Measurements from ENCODE around the gene PVALB. TPM values are rescaled to one million over a fixed set of nuclear protein-coding genes. Genes with fewer than 3 reads are reported as not detected.

PVALB gene
- total RNA-seq, 1 donor from 2014 or later, result not detected

GRCh38 chr22:36815558-36816338 is 1.1 kb downstream of the PVALB start:
- Mint-ChIP-seq H3K4me1 (ENCODE audit: unreplicated experiment) (peaks cover 27% of the 10 kb centered on the region), H3K4me3 (ENCODE audit: unreplicated experiment) (no peak overlapping the region), H3K9me3 (ENCODE audit: unreplicated experiment) (no peaks in the 10 kb centered on the region), H3K27me3 (ENCODE audit: unreplicated experiment) (peaks cover 37% of the 10 kb centered on the region), H3K27ac (ENCODE audit: unreplicated experiment) (no peak overlapping the region), H3K36me3 (ENCODE audit: low read depth, unreplicated experiment) (no peaks in the 10 kb centered on the region)
- no peak for DNase-seq (ENCODE audit: low spot score)
- TF ChIP-seq CTCF (IDR thresholded peaks at IDR 0.05; ENCODE audit: unreplicated experiment), result no peak

GRCh38 chr22:36814801-36815200 is 2.0 kb downstream of the PVALB start:
- no peak overlapping the region for H3K27ac Mint-ChIP-seq (ENCODE audit: unreplicated experiment)

DNA sequence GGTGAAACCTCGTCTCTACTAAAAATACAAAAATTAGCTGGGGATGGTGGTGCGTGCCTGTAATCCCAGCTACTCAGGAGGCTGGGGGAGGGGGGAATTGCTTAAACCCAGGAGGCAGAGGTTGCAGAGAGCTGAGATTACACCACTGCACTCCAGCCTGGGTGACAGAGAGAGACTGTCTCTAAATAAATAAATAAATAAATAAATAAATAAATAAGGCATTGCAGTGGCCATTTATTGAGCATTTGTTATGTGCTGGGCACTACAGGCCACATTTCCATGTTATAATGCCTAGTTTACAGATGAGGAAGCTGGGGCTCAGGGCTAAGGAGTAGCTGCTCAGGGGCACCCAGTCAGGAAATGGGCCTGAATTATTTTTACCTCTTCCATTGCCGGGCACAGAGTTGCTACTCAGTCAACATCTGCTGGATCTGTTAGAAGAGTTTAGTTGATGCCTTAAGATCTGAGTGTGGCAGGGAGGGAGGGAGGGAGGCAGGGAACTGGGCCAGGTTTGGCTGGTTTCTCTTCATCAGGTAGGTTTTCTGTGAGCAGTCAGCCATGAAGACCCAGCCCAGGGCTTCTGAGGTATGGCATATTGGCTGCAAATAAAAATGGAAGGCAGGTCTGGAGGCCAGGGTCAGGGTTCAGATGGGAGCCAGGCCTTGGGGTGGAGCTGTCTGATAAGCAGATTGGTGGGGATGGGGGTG is 5.6 kb downstream of the PVALB start:
- Mint-ChIP-seq H3K27ac (ENCODE audit: unreplicated experiment) (no peak overlapping the region), H3K4me1 (ENCODE audit: unreplicated experiment) (peaks cover 16% of the 10 kb centered on the region), H3K27me3 (ENCODE audit: unreplicated experiment) (peaks cover 18% of the 10 kb centered on the region), H3K36me3 (ENCODE audit: low read depth, unreplicated experiment) (no peaks in the 10 kb centered on the region), H3K9me3 (ENCODE audit: unreplicated experiment) (no peaks in the 10 kb centered on the region), H3K4me3 (ENCODE audit: unreplicated experiment) (no peak overlapping the region)
- TF ChIP-seq CTCF (IDR thresholded peaks at IDR 0.05; ENCODE audit: unreplicated experiment), result no peak
- DNase-seq (ENCODE audit: low spot score), result no peak

More at GRCh38 chr22:36814801-36815200, 2.0 kb downstream of the PVALB start:
- Mint-ChIP-seq H3K4me3 (ENCODE audit: unreplicated experiment) (no peak overlapping the region), H3K4me1 (ENCODE audit: unreplicated experiment) (peaks cover 17% of the 10 kb centered on the region), H3K36me3 (ENCODE audit: low read depth, unreplicated experiment) (no peaks in the 10 kb centered on the region), H3K27me3 (ENCODE audit: unreplicated experiment) (peaks cover 32% of the 10 kb centered on the region), H3K9me3 (ENCODE audit: unreplicated experiment) (no peaks in the 10 kb centered on the region)
- DNase-seq (ENCODE audit: low spot score), result no peak
- no peak for TF ChIP-seq CTCF (IDR thresholded peaks at IDR 0.05; ENCODE audit: unreplicated experiment)

GRCh38 chr22:36809351-36809750 is 7.5 kb downstream of the PVALB start:
- Mint-ChIP-seq H3K27me3 (ENCODE audit: unreplicated experiment) (peaks cover 6% of the 10 kb centered on the region), H3K4me3 (ENCODE audit: unreplicated experiment) (no peak overlapping the region)
- no peak for TF ChIP-seq CTCF (IDR thresholded peaks at IDR 0.05; ENCODE audit: unreplicated experiment)

More at GRCh38 chr22:36809351-36809750, 7.5 kb downstream of the PVALB start:
- DNase-seq (ENCODE audit: low spot score), result no peak
- Mint-ChIP-seq H3K4me1 (ENCODE audit: unreplicated experiment) (peaks cover 11% of the 10 kb centered on the region), H3K27ac (ENCODE audit: unreplicated experiment) (no peak overlapping the region), H3K36me3 (ENCODE audit: low read depth, unreplicated experiment) (no peaks in the 10 kb centered on the region), H3K9me3 (ENCODE audit: unreplicated experiment) (no peaks in the 10 kb centered on the region)

Data from endothelial cell (in vitro differentiated cells).